Gastrocnemius medialis (tissue), 4 donors: ENCODE measurements around the gene PDZRN3.

Experiments used
- CTCF ChIP-seq, 5 experiments: fragments of 450-650 bp in 3 of 5; fragments of 200-600 bp in 2 of 5; sonication (generic) in 2 of 5; IDR thresholded peaks in 4 of 5; conservative IDR thresholded peaks in 1 of 5; 1 replicate in 4 of 5; 2 replicates in 1 of 5; pipeline ENCODE4 v1.5.1; 2016 to 2019; ENCODE audit warnings: antibody characterized with exemption in 5 of 5, mild to moderate bottlenecking in 3 of 5, moderate library complexity in 3 of 5
- POLR2A ChIP-seq, 2 donors: fragments of 450-650 bp; IDR thresholded peaks; one replicate each; pipeline ENCODE4 v1.6.1; 2017; ENCODE audit warnings: antibody characterized with exemption in 2 of 2, mild to moderate bottlenecking in 2 of 2, moderate library complexity in 2 of 2

- TF ChIP-seq POLR2A (IDR thresholded peaks at IDR 0.05) (no peak), CTCF (IDR thresholded peaks at IDR 0.05 in 4 of 5, conservative IDR thresholded peaks at IDR 0.05 in 1 of 5) (no peak)
Observed at GRCh38 chr3:73614419-73614818, 10.3 kb downstream of the PDZRN3 start.
